K562 (cell line): ENCODE data around the gene ELMO1.

Source experiments
- CHD4 ChIP-seq: fragments of 200-600 bp; sonication (generic); IDR thresholded peaks from 3 replicates; pipeline ENCODE4 v1.6.1; 2012; ENCODE audit warnings: low read depth, mild to moderate bottlenecking, mixed read lengths, low read length, inconsistent platforms; ENCODE audit not compliant: insufficient read depth, insufficient replicate concordance, poor library complexity, severe bottlenecking
- COPS2 ChIP-seq: fragments of 450-650 bp; conservative IDR thresholded peaks from 2 replicates; pipeline ENCODE4 v1.6.1; 2016; ENCODE audit warnings: mild to moderate bottlenecking, moderate library complexity
- CTCF ChIP-seq, 3 experiments: IDR thresholded peaks in 2 of 3; conservative IDR thresholded peaks in 1 of 3; 2 replicates each; pipeline ENCODE4 v1.5.1; 2011 to 2012; ENCODE audit warnings: low read length in 3 of 3, mild to moderate bottlenecking in 3 of 3, control low read depth in 2 of 3, improper control_type of control experiment in 1 of 3, inconsistent platforms in 1 of 3, low read depth in 1 of 3, mixed read lengths in 1 of 3, moderate library complexity in 1 of 3; ENCODE audit not compliant: insufficient read depth in 2 of 3
- GATA2 ChIP-seq: sonication (generic); formaldehyde crosslinking; IDR thresholded peaks from 2 replicates; pipeline ENCODE4 v1.4.0; 2020; ENCODE audit warnings: mild to moderate bottlenecking, missing genetic modification reagents
- KLF6 ChIP-seq: fragments of 250-450 bp; sonication (Bioruptor Pico); IDR thresholded peaks from 2 replicates; pipeline ENCODE4 v1.4.0; 2020; ENCODE audit warnings: mild to moderate bottlenecking, moderate library complexity, borderline replicate concordance
- PHF8 ChIP-seq: fragments of 200-600 bp; sonication (generic); IDR thresholded peaks from 2 replicates; pipeline ENCODE4 v1.6.1; 2012; ENCODE audit warnings: mixed run types, mild to moderate bottlenecking, inconsistent platforms, low read length, moderate library complexity, borderline replicate concordance
- RFX7 ChIP-seq: fragments of 250-450 bp; sonication (Bioruptor Pico); IDR thresholded peaks from 2 replicates; pipeline ENCODE4 v1.5.1; 2021; ENCODE audit warnings: mild to moderate bottlenecking
- SRF ChIP-seq, 2 experiments: fragments of 250-450, 450-650 bp in 1 of 2; sonication (Bioruptor Pico) in 1 of 2; sonication (generic) in 1 of 2; formaldehyde crosslinking; IDR thresholded peaks; 2 replicates each; pipeline versions ENCODE4 v1.5.0 to v1.5.1; 2020 to 2022; ENCODE audit warnings: mild to moderate bottlenecking in 1 of 2, missing genetic modification reagents in 1 of 2
- USF1 ChIP-seq: sonication (generic); formaldehyde crosslinking; IDR thresholded peaks from 2 replicates; pipeline ENCODE4 v1.9.0; 2022; ENCODE audit warnings: mild to moderate bottlenecking, missing genetic modification reagents
- YBX1 ChIP-seq: fragments of 450-650 bp; IDR thresholded peaks from 2 replicates; pipeline ENCODE4 v1.7.1; 2016; ENCODE audit warnings: mild to moderate bottlenecking
- ZNF561 ChIP-seq: fragments of 450-650 bp; formaldehyde crosslinking; conservative IDR thresholded peaks from 2 replicates; pipeline ENCODE4 v1.4.0; 2020; ENCODE audit warnings: mild to moderate bottlenecking, moderate library complexity

GRCh38 chr7:37174460-37174859, 274.2 kb downstream of the ELMO1 start:
- TF ChIP-seq RFX7 (CRISPR knock-in tag) (no peak), PHF8 (no peak), CTCF (IDR thresholded peaks at IDR 0.05 in 2 of 3, conservative IDR thresholded peaks at IDR 0.05 in 1 of 3; ENCODE audit: insufficient read depth in 2 of 3, low read depth in 1 of 3, low read length in 3 of 3) (no peak), CHD4 (no peak), GATA2 (CRISPR knock-in tag) (no peak), COPS2 (no peak), USF1 (no peak), SRF (CRISPR knock-in tag; IDR thresholded peaks at IDR 0.05) (no peak), KLF6 (CRISPR knock-in tag) (no peak), ZNF561 (CRISPR knock-in tag) (no peak), YBX1 (no peak)
